ENCODE results near the gene SASH1. TPM values are rescaled to one million over a fixed set of nuclear protein-coding genes. Genes with fewer than 3 reads are reported as not detected.

SASH1 gene
- total RNA-seq, 1 experiment from 2014 or later = 19.2 TPM

GRCh38 chr6:148516617-148517016, 174.0 kb downstream of the SASH1 start:
- Histone ChIP-seq H3K27me3 (replicated peaks; ENCODE audit: insufficient read depth, low read depth, low read length, poor library complexity) (no peaks in the 10 kb centered on the region), H3K4me1 (ENCODE audit: insufficient read depth, low read length, poor library complexity, severe bottlenecking) (peaks cover 4% of the 10 kb centered on the region), H3K4me3 (ENCODE audit: low read depth, low read length, poor library complexity, severe bottlenecking) (no peak overlapping the region), H3K9me3 (ENCODE audit: low read depth, low read length, poor library complexity, severe bottlenecking) (no peaks in the 10 kb centered on the region), H3K27ac (ENCODE audit: low read depth, low read length, poor library complexity, severe bottlenecking) (no peak overlapping the region), H3K36me3 (ENCODE audit: insufficient read depth, low read length, poor library complexity, severe bottlenecking) (no peaks in the 10 kb centered on the region)
- ChIA-PET POLR2A (ENCODE audit: low non-redundant PET) (interaction anchor here (0.5 kb wide), 1 partner anchor 369 kb away, joined by 4 read pairs; no protein-coding TSS in a partner anchor), CTCF (no interaction called here)
- intact Hi-C loops (cut with micrococcal nuclease; ENCODE audit: unreplicated experiment) = no loop called here
- no peak for DNase-seq (ENCODE audit: low spot score)
- no TSS peak for BruUV-seq (replicated peaks)
- TF ChIP-seq, protein P1, sequence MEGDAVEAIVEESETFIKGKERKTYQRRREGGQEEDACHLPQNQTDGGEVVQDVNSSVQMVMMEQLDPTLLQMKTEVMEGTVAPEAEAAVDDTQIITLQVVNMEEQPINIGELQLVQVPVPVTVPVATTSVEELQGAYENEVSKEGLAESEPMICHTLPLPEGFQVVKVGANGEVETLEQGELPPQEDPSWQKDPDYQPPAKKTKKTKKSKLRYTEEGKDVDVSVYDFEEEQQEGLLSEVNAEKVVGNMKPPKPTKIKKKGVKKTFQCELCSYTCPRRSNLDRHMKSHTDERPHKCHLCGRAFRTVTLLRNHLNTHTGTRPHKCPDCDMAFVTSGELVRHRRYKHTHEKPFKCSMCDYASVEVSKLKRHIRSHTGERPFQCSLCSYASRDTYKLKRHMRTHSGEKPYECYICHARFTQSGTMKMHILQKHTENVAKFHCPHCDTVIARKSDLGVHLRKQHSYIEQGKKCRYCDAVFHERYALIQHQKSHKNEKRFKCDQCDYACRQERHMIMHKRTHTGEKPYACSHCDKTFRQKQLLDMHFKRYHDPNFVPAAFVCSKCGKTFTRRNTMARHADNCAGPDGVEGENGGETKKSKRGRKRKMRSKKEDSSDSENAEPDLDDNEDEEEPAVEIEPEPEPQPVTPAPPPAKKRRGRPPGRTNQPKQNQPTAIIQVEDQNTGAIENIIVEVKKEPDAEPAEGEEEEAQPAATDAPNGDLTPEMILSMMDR (conservative IDR thresholded peaks at IDR 0.05; ENCODE audit: low read depth, low read length) = no peak
- TF ChIP-seq EZH2 (IDR thresholded peaks at IDR 0.05; ENCODE audit: borderline replicate concordance, low read depth, low read length, poor library complexity, severe bottlenecking) = no peak

DNA sequence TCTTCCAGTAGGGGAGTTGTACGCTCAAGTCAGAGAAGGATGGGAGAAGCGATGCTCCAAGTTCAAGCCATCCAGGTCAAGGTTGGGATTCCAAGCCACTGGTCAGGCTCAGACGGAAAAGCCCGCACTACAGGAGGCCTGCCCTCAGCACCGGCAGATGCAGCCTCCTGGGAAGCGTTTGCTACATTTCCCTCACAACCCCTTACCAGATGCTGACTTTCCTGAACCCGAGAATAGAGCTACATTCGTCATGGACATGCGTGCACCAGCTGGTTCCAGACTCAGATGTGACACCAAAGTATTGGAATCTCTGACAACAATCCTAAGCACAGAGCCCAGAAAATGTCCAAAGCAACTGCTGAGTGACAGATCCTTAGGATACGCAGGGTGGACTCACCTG, 174.8 kb downstream of the SASH1 start:
- peaks cover 9% of the 10 kb centered on the region for H3K4me1 ChIP-seq (ENCODE audit: insufficient read depth, low read length, poor library complexity, severe bottlenecking)
- no peaks in the 10 kb centered on the region for H3K9me3 ChIP-seq (ENCODE audit: low read depth, low read length, poor library complexity, severe bottlenecking)
- POLR2A ChIA-PET (ENCODE audit: low non-redundant PET) = interaction anchor here (0.5 kb wide), 1 partner anchor 370 kb away, joined by 4 read pairs; no protein-coding TSS in a partner anchor
- BruUV-seq (replicated peaks) = no TSS peak
- CTCF ChIA-PET = no interaction called here
- intact Hi-C loops (cut with micrococcal nuclease; ENCODE audit: unreplicated experiment) = no loop called here
- H3K36me3 ChIP-seq (ENCODE audit: insufficient read depth, low read length, poor library complexity, severe bottlenecking) = no peaks in the 10 kb centered on the region
- TF ChIP-seq, protein P1 (conservative IDR thresholded peaks at IDR 0.05; ENCODE audit: low read depth, low read length) = no peak
- TF ChIP-seq EZH2 (IDR thresholded peaks at IDR 0.05; ENCODE audit: borderline replicate concordance, low read depth, low read length, poor library complexity, severe bottlenecking) = no peak
- no peaks in the 10 kb centered on the region for H3K27me3 ChIP-seq (replicated peaks; ENCODE audit: insufficient read depth, low read depth, low read length, poor library complexity)
- no peak for DNase-seq (ENCODE audit: low spot score)
- no peak overlapping the region for H3K4me3 ChIP-seq (ENCODE audit: low read depth, low read length, poor library complexity, severe bottlenecking)
- no peak overlapping the region for H3K27ac ChIP-seq (ENCODE audit: low read depth, low read length, poor library complexity, severe bottlenecking)

GRCh38 chr6:148518511-148519156, 176.0 kb downstream of the SASH1 start:
- Histone ChIP-seq H3K9me3 (ENCODE audit: low read depth, low read length, poor library complexity, severe bottlenecking) (no peaks in the 10 kb centered on the region), H3K4me3 (ENCODE audit: low read depth, low read length, poor library complexity, severe bottlenecking) (no peak overlapping the region), H3K27ac (ENCODE audit: low read depth, low read length, poor library complexity, severe bottlenecking) (no peak overlapping the region), H3K36me3 (ENCODE audit: insufficient read depth, low read length, poor library complexity, severe bottlenecking) (no peaks in the 10 kb centered on the region), H3K4me1 (ENCODE audit: insufficient read depth, low read length, poor library complexity, severe bottlenecking) (peaks cover 9% of the 10 kb centered on the region), H3K27me3 (replicated peaks; ENCODE audit: insufficient read depth, low read depth, low read length, poor library complexity) (no peaks in the 10 kb centered on the region)
- ChIA-PET CTCF (no interaction called here), POLR2A (ENCODE audit: low non-redundant PET) (no interaction called here)
- no TSS peak for BruUV-seq (replicated peaks)
- no peak for DNase-seq (ENCODE audit: low spot score)
- intact Hi-C loops (cut with micrococcal nuclease; ENCODE audit: unreplicated experiment) = no loop called here
- no peak for TF ChIP-seq EZH2 (IDR thresholded peaks at IDR 0.05; ENCODE audit: borderline replicate concordance, low read depth, low read length, poor library complexity, severe bottlenecking)
- TF ChIP-seq, protein P1 (conservative IDR thresholded peaks at IDR 0.05; ENCODE audit: low read depth, low read length) = no peak

All from A673 (cell line).